Measurements from ENCODE around the gene NCOA7. TPM values are rescaled to one million over a fixed set of nuclear protein-coding genes. Genes with fewer than 3 reads are reported as not detected.

The NCOA7 gene
- total and polyA plus RNA-seq, 4 donors: 39.6 to 113 (median 48.8) TPM

- Histone ChIP-seq H3K4me1 (ENCODE audit: control insufficient read depth, insufficient read depth, low read length) (no peaks in the 10 kb centered on the region), H3K4me3 (ENCODE audit: low read depth, low read length) (no peak overlapping the region), H3K27ac (ENCODE audit: low read depth, low read length) (no peak overlapping the region), H3K36me3 (ENCODE audit: control insufficient read depth, insufficient read depth, low read length) (no peaks in the 10 kb centered on the region), H3K27me3 (ENCODE audit: control insufficient read depth, insufficient read depth, low read length) (no peaks in the 10 kb centered on the region), H3K9me3 (ENCODE audit: control insufficient read depth, insufficient read depth, low read length) (no peaks in the 10 kb centered on the region)
- DNase-seq (ENCODE audit: low read depth in 4 of 6, low spot score in 6 of 6): no peak
- WGBS (ENCODE audit: insufficient coverage): no CpG with 5 or more reads among the region's 4 CpGs
Measured at GRCh38 chr6:125829433-125829832, 38.7 kb downstream of the NCOA7 start.

GRCh38 chr6:125831659-125832058, 40.9 kb downstream of the NCOA7 start:
- no peak overlapping the region for H3K4me3 ChIP-seq (ENCODE audit: low read depth, low read length)
- H3K9me3 ChIP-seq (ENCODE audit: control insufficient read depth, insufficient read depth, low read length): no peaks in the 10 kb centered on the region
- no peaks in the 10 kb centered on the region for H3K27me3 ChIP-seq (ENCODE audit: control insufficient read depth, insufficient read depth, low read length)
- H3K27ac ChIP-seq (ENCODE audit: low read depth, low read length): no peak overlapping the region
- H3K4me1 ChIP-seq (ENCODE audit: control insufficient read depth, insufficient read depth, low read length): no peaks in the 10 kb centered on the region
- WGBS (ENCODE audit: insufficient coverage): 83% methylated on average over 3 of the region's 5 CpGs
- DNase-seq (ENCODE audit: low read depth in 4 of 6, low spot score in 6 of 6): no peak
- no peaks in the 10 kb centered on the region for H3K36me3 ChIP-seq (ENCODE audit: control insufficient read depth, insufficient read depth, low read length)

GRCh38 chr6:125832391-125833117, 41.8 kb downstream of the NCOA7 start:
- no peaks in the 10 kb centered on the region for H3K36me3 ChIP-seq (ENCODE audit: control insufficient read depth, insufficient read depth, low read length)
- H3K27ac ChIP-seq (ENCODE audit: low read depth, low read length): no peak overlapping the region
- 93% methylated on average over 3 of the region's 5 CpGs for WGBS (ENCODE audit: insufficient coverage)
- no peaks in the 10 kb centered on the region for H3K4me1 ChIP-seq (ENCODE audit: control insufficient read depth, insufficient read depth, low read length)
- no peaks in the 10 kb centered on the region for H3K9me3 ChIP-seq (ENCODE audit: control insufficient read depth, insufficient read depth, low read length)
- H3K4me3 ChIP-seq (ENCODE audit: low read depth, low read length): no peak overlapping the region
- no peaks in the 10 kb centered on the region for H3K27me3 ChIP-seq (ENCODE audit: control insufficient read depth, insufficient read depth, low read length)
- DNase-seq (ENCODE audit: low read depth in 4 of 6, low spot score in 6 of 6): no peak

- no peak for DNase-seq (ENCODE audit: low read depth in 4 of 6, low spot score in 6 of 6)
- no CpG with 5 or more reads among the region's 2 CpGs for WGBS (ENCODE audit: insufficient coverage)
- Histone ChIP-seq H3K36me3 (ENCODE audit: control insufficient read depth, insufficient read depth, low read length) (no peaks in the 10 kb centered on the region), H3K27me3 (ENCODE audit: control insufficient read depth, insufficient read depth, low read length) (no peaks in the 10 kb centered on the region), H3K27ac (ENCODE audit: low read depth, low read length) (no peak overlapping the region), H3K4me3 (ENCODE audit: low read depth, low read length) (no peak overlapping the region), H3K4me1 (ENCODE audit: control insufficient read depth, insufficient read depth, low read length) (no peaks in the 10 kb centered on the region), H3K9me3 (ENCODE audit: control insufficient read depth, insufficient read depth, low read length) (no peaks in the 10 kb centered on the region)
Measured at GRCh38 chr6:125834348-125834747, 43.6 kb downstream of the NCOA7 start.

- H3K4me1 ChIP-seq (ENCODE audit: control insufficient read depth, insufficient read depth, low read length): no peaks in the 10 kb centered on the region
- no peak overlapping the region for H3K27ac ChIP-seq (ENCODE audit: low read depth, low read length)
- 100% methylated on average over 1 of the region's 2 CpGs for WGBS (ENCODE audit: insufficient coverage)
- H3K27me3 ChIP-seq (ENCODE audit: control insufficient read depth, insufficient read depth, low read length): no peaks in the 10 kb centered on the region
- DNase-seq (ENCODE audit: low read depth in 4 of 6, low spot score in 6 of 6): no peak
- no peaks in the 10 kb centered on the region for H3K9me3 ChIP-seq (ENCODE audit: control insufficient read depth, insufficient read depth, low read length)
- no peaks in the 10 kb centered on the region for H3K36me3 ChIP-seq (ENCODE audit: control insufficient read depth, insufficient read depth, low read length)
- no peak overlapping the region for H3K4me3 ChIP-seq (ENCODE audit: low read depth, low read length)
Measured at GRCh38 chr6:125835221-125835744, 44.5 kb downstream of the NCOA7 start.

GRCh38 chr6:125836466-125836865, 45.7 kb downstream of the NCOA7 start:
- Histone ChIP-seq H3K27ac (ENCODE audit: low read depth, low read length) (no peak overlapping the region), H3K36me3 (ENCODE audit: control insufficient read depth, insufficient read depth, low read length) (no peaks in the 10 kb centered on the region), H3K4me3 (ENCODE audit: low read depth, low read length) (no peak overlapping the region), H3K9me3 (ENCODE audit: control insufficient read depth, insufficient read depth, low read length) (no peaks in the 10 kb centered on the region), H3K4me1 (ENCODE audit: control insufficient read depth, insufficient read depth, low read length) (no peaks in the 10 kb centered on the region), H3K27me3 (ENCODE audit: control insufficient read depth, insufficient read depth, low read length) (no peaks in the 10 kb centered on the region)
- DNase-seq (ENCODE audit: low read depth in 4 of 6, low spot score in 6 of 6): no peak
- no CpG with 5 or more reads among the region's 2 CpGs for WGBS (ENCODE audit: insufficient coverage)

- 77% methylated on average over 2 of the region's 7 CpGs for WGBS (ENCODE audit: insufficient coverage)
- no peak overlapping the region for H3K27ac ChIP-seq (ENCODE audit: low read depth, low read length)
- peak in 1 of 6 donors; percentile 16 for DNase-seq (ENCODE audit: low read depth in 4 of 6, low spot score in 6 of 6)
Measured at GRCh38 chr6:125839471-125839870, 48.7 kb downstream of the NCOA7 start.

GRCh38 chr6:125839879-125840278, 49.1 kb downstream of the NCOA7 start:
- Histone ChIP-seq H3K4me3 (ENCODE audit: low read depth, low read length) (no peak overlapping the region), H3K27ac (ENCODE audit: low read depth, low read length) (no peak overlapping the region), H3K9me3 (ENCODE audit: control insufficient read depth, insufficient read depth, low read length) (no peaks in the 10 kb centered on the region), H3K27me3 (ENCODE audit: control insufficient read depth, insufficient read depth, low read length) (no peaks in the 10 kb centered on the region), H3K4me1 (ENCODE audit: control insufficient read depth, insufficient read depth, low read length) (no peaks in the 10 kb centered on the region), H3K36me3 (ENCODE audit: control insufficient read depth, insufficient read depth, low read length) (no peaks in the 10 kb centered on the region)
- no CpG with 5 or more reads among the region's 1 CpG for WGBS (ENCODE audit: insufficient coverage)
- DNase-seq (ENCODE audit: low read depth in 4 of 6, low spot score in 6 of 6): no peak

More at GRCh38 chr6:125839471-125839870, 48.7 kb downstream of the NCOA7 start:
- Histone ChIP-seq H3K4me3 (ENCODE audit: low read depth, low read length) (no peak overlapping the region), H3K36me3 (ENCODE audit: control insufficient read depth, insufficient read depth, low read length) (no peaks in the 10 kb centered on the region), H3K9me3 (ENCODE audit: control insufficient read depth, insufficient read depth, low read length) (no peaks in the 10 kb centered on the region), H3K4me1 (ENCODE audit: control insufficient read depth, insufficient read depth, low read length) (no peaks in the 10 kb centered on the region), H3K27me3 (ENCODE audit: control insufficient read depth, insufficient read depth, low read length) (no peaks in the 10 kb centered on the region)

- H3K27ac ChIP-seq (ENCODE audit: low read depth, low read length): no peak overlapping the region
Measured at GRCh38 chr6:125841356-125842090, 50.8 kb downstream of the NCOA7 start.

More at GRCh38 chr6:125841356-125842090, 50.8 kb downstream of the NCOA7 start:
- Histone ChIP-seq H3K27me3 (ENCODE audit: control insufficient read depth, insufficient read depth, low read length) (no peaks in the 10 kb centered on the region), H3K36me3 (ENCODE audit: control insufficient read depth, insufficient read depth, low read length) (no peaks in the 10 kb centered on the region), H3K4me1 (ENCODE audit: control insufficient read depth, insufficient read depth, low read length) (no peaks in the 10 kb centered on the region), H3K9me3 (ENCODE audit: control insufficient read depth, insufficient read depth, low read length) (no peaks in the 10 kb centered on the region), H3K4me3 (ENCODE audit: low read depth, low read length) (no peak overlapping the region)
- no CpG with 5 or more reads among the region's 5 CpGs for WGBS (ENCODE audit: insufficient coverage)
- no peak for DNase-seq (ENCODE audit: low read depth in 4 of 6, low spot score in 6 of 6)
